RWPE1 (cell line): ENCODE data around the gene FREY1.

Experiments
- CTCF ChIA-PET: fragments of 350-600 bp; sonication (Branson Sonifier 250); formaldehyde crosslinking; extraction: SDS; loops from one replicate; lab custom pipeline; 2021; lab: Yijun Ruan, JAX
- POLR2A ChIA-PET: fragments of 400-600 bp; formaldehyde crosslinking; extraction: SDS; loops from one replicate; lab custom pipeline; 2020; ENCODE audit warnings: antibody characterized with exemption; ENCODE audit not compliant: low non-redundant PET; lab: Yijun Ruan, JAX
- DNase-seq: peaks from one replicate; pipeline ENCODE4 v3.0.0; 2012; ENCODE audit warnings: low spot score
- H3K27ac ChIP-seq: fragments of 450-650 bp; 2 replicates; pipeline ENCODE4 v1.5.1; 2017
- TF ChIP-seq, protein P1 (sequence below): fragments of 450-650 bp; conservative IDR thresholded peaks from 2 replicates; pipeline ENCODE4 v1.5.1; 2017; ENCODE audit warnings: low read depth, mild to moderate bottlenecking

The FREY1 gene

DNA sequence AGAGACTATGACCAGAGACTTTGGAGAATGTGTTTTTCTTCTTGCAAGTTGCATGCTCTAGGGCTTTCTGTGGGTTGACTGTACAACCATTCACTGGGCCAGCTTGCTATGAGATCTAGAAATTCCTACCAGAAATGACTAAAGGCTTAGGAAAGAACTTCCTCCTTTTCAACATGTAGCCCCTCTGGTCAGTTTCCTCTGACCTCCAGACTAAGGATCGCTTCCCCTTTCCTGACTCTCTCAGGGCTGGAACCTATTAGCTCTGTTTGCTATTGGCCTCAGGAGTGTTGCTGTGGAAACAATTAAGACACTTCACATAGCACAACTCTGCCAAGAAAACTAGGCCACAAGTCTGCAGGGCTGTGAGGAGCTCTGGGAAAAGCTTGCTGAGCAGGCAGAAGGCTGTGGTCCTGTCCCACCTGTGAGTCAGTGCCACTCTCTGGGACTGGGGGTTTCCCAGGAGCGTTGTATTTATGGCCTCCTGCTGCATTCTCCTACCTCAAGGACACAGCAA lies 49.1 kb downstream of the FREY1 start:
- POLR2A ChIA-PET = no interaction called here

More for the DNA sequence above, 49.1 kb downstream of the FREY1 start:
- peak overlapping the region; percentile 86 for H3K27ac ChIP-seq
- TF ChIP-seq, protein P1, sequence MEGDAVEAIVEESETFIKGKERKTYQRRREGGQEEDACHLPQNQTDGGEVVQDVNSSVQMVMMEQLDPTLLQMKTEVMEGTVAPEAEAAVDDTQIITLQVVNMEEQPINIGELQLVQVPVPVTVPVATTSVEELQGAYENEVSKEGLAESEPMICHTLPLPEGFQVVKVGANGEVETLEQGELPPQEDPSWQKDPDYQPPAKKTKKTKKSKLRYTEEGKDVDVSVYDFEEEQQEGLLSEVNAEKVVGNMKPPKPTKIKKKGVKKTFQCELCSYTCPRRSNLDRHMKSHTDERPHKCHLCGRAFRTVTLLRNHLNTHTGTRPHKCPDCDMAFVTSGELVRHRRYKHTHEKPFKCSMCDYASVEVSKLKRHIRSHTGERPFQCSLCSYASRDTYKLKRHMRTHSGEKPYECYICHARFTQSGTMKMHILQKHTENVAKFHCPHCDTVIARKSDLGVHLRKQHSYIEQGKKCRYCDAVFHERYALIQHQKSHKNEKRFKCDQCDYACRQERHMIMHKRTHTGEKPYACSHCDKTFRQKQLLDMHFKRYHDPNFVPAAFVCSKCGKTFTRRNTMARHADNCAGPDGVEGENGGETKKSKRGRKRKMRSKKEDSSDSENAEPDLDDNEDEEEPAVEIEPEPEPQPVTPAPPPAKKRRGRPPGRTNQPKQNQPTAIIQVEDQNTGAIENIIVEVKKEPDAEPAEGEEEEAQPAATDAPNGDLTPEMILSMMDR = no peak
- DNase-seq = no peak
- CTCF ChIA-PET = no interaction called here
